IMR-90 (cell line): ENCODE results near the gene RADIL. TPM values are rescaled to one million over a fixed set of nuclear protein-coding genes. Genes with fewer than 3 reads are reported as not detected.

ENCODE experiments used
- ATAC-seq: fragments of 200-7000 bp; cut with Tn5 transposase; 2 replicates; pipeline ENCODE4 v1.9.1; 2020; ENCODE audit warnings: low read depth, mild to moderate bottlenecking, moderate library complexity
- BruUV-seq: library from RNA; stranded (reverse); fragments of 400-500 nt; replicated peaks from 2 replicates; lab custom pipeline; 2021; lab: Mats Ljungman, UMichigan
- CTCF ChIA-PET: fragments of 300-600 bp; formaldehyde crosslinking; extraction: SDS; loops from one replicate; lab custom pipeline; 2021; ENCODE audit warnings: antibody characterized with exemption; lab: Yijun Ruan, JAX
- POLR2A ChIA-PET: fragments of 300-600 bp; sonication (Branson Sonifier 250); formaldehyde crosslinking; loops from one replicate; lab custom pipeline; 2022; ENCODE audit warnings: antibody characterized with exemption; ENCODE audit not compliant: unreplicated experiment; lab: Charles Lee
- DNase-seq: peaks from one replicate; pipeline ENCODE4 v3.0.0; 2013
- H2AFZ ChIP-seq: replicated peaks from 2 replicates; pipeline ENCODE3; 2013; ENCODE audit warnings: low read length, mild to moderate bottlenecking; ENCODE audit not compliant: poor library complexity
- H2AK5ac ChIP-seq: 2 replicates; pipeline ENCODE4 v1.6.1; 2013; ENCODE audit warnings: low read depth, low read length, inconsistent platforms
- H2AK9ac ChIP-seq: replicated peaks from 2 replicates; pipeline ENCODE3; 2013; ENCODE audit warnings: mild to moderate bottlenecking, low read depth, low read length, moderate library complexity; ENCODE audit not compliant: poor library complexity
- H2BK120ac ChIP-seq: 2 replicates; pipeline ENCODE4 v1.6.1; 2013; ENCODE audit warnings: low read depth, low read length, inconsistent platforms
- H2BK15ac ChIP-seq: 3 replicates; pipeline ENCODE4 v1.6.1; 2013; ENCODE audit warnings: low read depth, low read length, inconsistent platforms
- H2BK20ac ChIP-seq: 2 replicates; pipeline ENCODE4 v1.6.1; 2013; ENCODE audit warnings: low read depth, mild to moderate bottlenecking, inconsistent platforms, low read length, moderate library complexity
- H2BK5ac ChIP-seq: 2 replicates; pipeline ENCODE4 v1.6.1; 2013; ENCODE audit warnings: mild to moderate bottlenecking, low read depth, low read length, inconsistent platforms; ENCODE audit not compliant: poor library complexity, severe bottlenecking
- H3K14ac ChIP-seq: replicated peaks from 2 replicates; pipeline ENCODE4 v1.6.1; 2013; ENCODE audit warnings: low read depth, low read length, inconsistent platforms
- H3K18ac ChIP-seq: 2 replicates; pipeline ENCODE4 v1.6.1; 2013; ENCODE audit warnings: low read depth, low read length, control low read depth
- H3K23ac ChIP-seq: 2 replicates; pipeline ENCODE4 v1.6.1; 2013; ENCODE audit warnings: low read depth, low read length, inconsistent platforms
- H3K27ac ChIP-seq: 2 replicates; pipeline ENCODE4 v1.5.1; 2013; ENCODE audit warnings: mild to moderate bottlenecking, control low read depth, low read length; ENCODE audit not compliant: insufficient read depth
- H3K27me3 ChIP-seq: 2 replicates; pipeline ENCODE4 v1.6.1; 2013; ENCODE audit warnings: low read length; ENCODE audit not compliant: control insufficient read depth, insufficient read depth
- H3K36me3 ChIP-seq: 2 replicates; pipeline ENCODE4 v1.6.1; 2013; ENCODE audit warnings: low read length, mixed read lengths; ENCODE audit not compliant: control insufficient read depth, insufficient read depth
- H3K4ac ChIP-seq: 2 replicates; pipeline ENCODE4 v1.6.1; 2013; ENCODE audit warnings: low read depth, low read length, inconsistent platforms
- H3K4me1 ChIP-seq: 2 replicates; pipeline ENCODE4 v1.6.1; 2013; ENCODE audit warnings: low read length, mixed read lengths; ENCODE audit not compliant: control insufficient read depth, insufficient read depth
- H3K4me2 ChIP-seq: 2 replicates; pipeline ENCODE4 v1.6.1; 2013; ENCODE audit warnings: low read depth, mild to moderate bottlenecking, control low read depth, low read length, moderate library complexity
- H3K4me3 ChIP-seq: 2 replicates; pipeline ENCODE4 v1.5.1; 2013; ENCODE audit warnings: low read depth, mild to moderate bottlenecking, control low read depth, low read length, moderate library complexity; ENCODE audit not compliant: insufficient read depth
- H3K56ac ChIP-seq: 2 replicates; pipeline ENCODE4 v1.6.1; 2013; ENCODE audit warnings: low read length, inconsistent platforms; ENCODE audit not compliant: insufficient read depth; ENCODE audit errors: extremely low read depth
- H3K79me1 ChIP-seq, 2 experiments: 2 replicates each; pipeline ENCODE4 v1.6.1; 2013; ENCODE audit warnings: low read length in 2 of 2, inconsistent platforms in 1 of 2, low read depth in 1 of 2
- H3K9ac ChIP-seq: 2 replicates; pipeline ENCODE4 v1.6.1; 2013; ENCODE audit warnings: low read depth, low read length, control low read depth
- H3K9me1 ChIP-seq: 2 replicates; pipeline ENCODE4 v1.6.1; 2013; ENCODE audit warnings: low read length, inconsistent platforms; ENCODE audit not compliant: insufficient read depth
- H3K9me3 ChIP-seq: 2 replicates; pipeline ENCODE4 v1.6.1; 2013; ENCODE audit warnings: low read length; ENCODE audit not compliant: control insufficient read depth, insufficient read depth
- H4K20me1 ChIP-seq: 2 replicates; pipeline ENCODE4 v1.6.1; 2013; ENCODE audit warnings: low read length, inconsistent platforms; ENCODE audit not compliant: insufficient read depth
- H4K5ac ChIP-seq: 2 replicates; pipeline ENCODE4 v1.6.1; 2013; ENCODE audit warnings: mild to moderate bottlenecking, low read depth, low read length, control low read depth
- H4K8ac ChIP-seq, 2 experiments: 2 replicates each; pipeline ENCODE4 v1.6.1; 2013; ENCODE audit warnings: low read depth in 2 of 2, low read length in 2 of 2, control low read depth in 1 of 2, inconsistent platforms in 1 of 2
- H4K91ac ChIP-seq: 2 replicates; pipeline ENCODE4 v1.6.1; 2013; ENCODE audit warnings: low read depth, low read length, inconsistent platforms; ENCODE audit not compliant: insufficient read depth
- BHLHE40 ChIP-seq: fragments of 150-350 bp; IDR thresholded peaks from 2 replicates; pipeline ENCODE4 v1.6.1; 2016; ENCODE audit warnings: mild to moderate bottlenecking, low read depth, low read length
- CEBPB ChIP-seq: IDR thresholded peaks from 2 replicates; pipeline ENCODE4 v1.6.1; 2012; ENCODE audit warnings: low read depth, low read length, improper control_type of control experiment
- CHD1 ChIP-seq: IDR thresholded peaks from 2 replicates; pipeline ENCODE4 v1.6.1; 2012; ENCODE audit warnings: low read depth, low read length, improper control_type of control experiment
- FOS ChIP-seq: fragments of 150-350 bp; IDR thresholded peaks from 2 replicates; pipeline ENCODE4 v1.6.1; 2016; ENCODE audit warnings: low read depth, low read length
- MAFK ChIP-seq: IDR thresholded peaks from 2 replicates; pipeline ENCODE4 v1.6.1; 2012; ENCODE audit warnings: low read depth, low read length, improper control_type of control experiment
- MAZ ChIP-seq: IDR thresholded peaks from 2 replicates; pipeline ENCODE4 v1.6.1; 2012; ENCODE audit warnings: low read depth, mild to moderate bottlenecking, low read length, improper control_type of control experiment, moderate library complexity, borderline replicate concordance
- MXI1 ChIP-seq: IDR thresholded peaks from 2 replicates; pipeline ENCODE4 v1.6.1; 2012; ENCODE audit warnings: low read depth, mild to moderate bottlenecking, low read length, moderate library complexity, borderline replicate concordance
- NFE2L2 ChIP-seq: fragments of 150-350 bp; IDR thresholded peaks from 2 replicates; pipeline ENCODE4 v1.6.1; 2016; ENCODE audit warnings: low read depth, mild to moderate bottlenecking, low read length
- POLR2A ChIP-seq: IDR thresholded peaks from 2 replicates; pipeline ENCODE4 v1.6.1; 2012; ENCODE audit warnings: mild to moderate bottlenecking, low read depth, low read length
- RAD21 ChIP-seq: IDR thresholded peaks from 2 replicates; pipeline ENCODE4 v1.6.1; 2012; ENCODE audit warnings: low read length, improper control_type of control experiment
- RCOR1 ChIP-seq: IDR thresholded peaks from 2 replicates; pipeline ENCODE4 v1.6.1; 2012; ENCODE audit warnings: mild to moderate bottlenecking, low read length, improper control_type of control experiment; ENCODE audit not compliant: insufficient replicate concordance
- RFX5 ChIP-seq: IDR thresholded peaks from 2 replicates; pipeline ENCODE4 v1.8.0; 2012; ENCODE audit warnings: low read depth, mild to moderate bottlenecking, low read length, moderate library complexity
- SMC3 ChIP-seq: fragments of 150-350 bp; IDR thresholded peaks from 2 replicates; pipeline ENCODE4 v1.6.1; 2016; ENCODE audit warnings: low read depth, mild to moderate bottlenecking, antibody characterized with exemption, low read length, moderate library complexity
- WGBS, 2 experiments: methylation state at CpG; one replicate each; pipeline versions ENCODE4 v1.1.5 to v1.1.7; 2013; ENCODE audit warnings: missing lambda C conversion rate in 2 of 2; ENCODE audit not compliant: insufficient read length in 1 of 2; ENCODE audit errors: extremely low coverage in 2 of 2; 5-methylcytosine and 5-hydroxymethylcytosine counted together
- dilution Hi-C: fragments of 300-500 bp; cut with HindIII; formaldehyde crosslinking; loops from one replicate; pipeline ENCODE4 v1.14.3; 2018; ENCODE audit warnings: low sequenced_read_pairs; ENCODE audit not compliant: unreplicated experiment
- in situ Hi-C: fragments of 300-500 bp; cut with MboI; formaldehyde crosslinking; loops from 3 replicates; pipeline ENCODE4 v1.14.3; 2019; ENCODE audit warnings: low sequenced_read_pairs, inconsistent platforms, mixed read lengths
- intact Hi-C: fragments of 100-400 bp; cut with micrococcal nuclease; formaldehyde crosslinking; loops from 2 replicates; pipeline ENCODE4 v1.10.0; 2022
- polyA plus RNA-seq, 3 experiments: library from polyadenylated mRNA; depleted of rRNA; stranded (reverse); fragments of >200 nt; gene quantifications; 2 replicates each; pipeline ENCODE4 v1.2.3, GENCODE V29; 2012; ENCODE audit warnings: low replicate concordance in 1 of 3
- total RNA-seq: library from RNA; depleted of rRNA; stranded (reverse); fragments of >200 nt; gene quantifications from 2 replicates; pipeline ENCODE4 v1.2.3, GENCODE V29; 2012
- TF ChIP-seq, protein P1 (sequence below): fragments of 150-350 bp; IDR thresholded peaks from 2 replicates; pipeline ENCODE4 v1.6.1; 2016; ENCODE audit warnings: low read depth, mild to moderate bottlenecking, low read length, moderate library complexity, borderline replicate concordance
- TF ChIP-seq, protein P2 (sequence below): fragments of 150-350 bp; IDR thresholded peaks from 2 replicates; pipeline ENCODE4 v1.6.1; 2017; ENCODE audit warnings: mild to moderate bottlenecking, antibody characterized with exemption, low read length, low read depth
- TF ChIP-seq, protein P3 (sequence below): conservative IDR thresholded peaks from 2 replicates; pipeline ENCODE4 v1.5.1; 2012; ENCODE audit warnings: mild to moderate bottlenecking, low read depth, low read length, improper control_type of control experiment

RADIL gene
- total and polyA plus RNA-seq, 2 of the 4 experiments (the other 2 are of a cell fraction), result 0.18 to 0.48 TPM

DNA sequence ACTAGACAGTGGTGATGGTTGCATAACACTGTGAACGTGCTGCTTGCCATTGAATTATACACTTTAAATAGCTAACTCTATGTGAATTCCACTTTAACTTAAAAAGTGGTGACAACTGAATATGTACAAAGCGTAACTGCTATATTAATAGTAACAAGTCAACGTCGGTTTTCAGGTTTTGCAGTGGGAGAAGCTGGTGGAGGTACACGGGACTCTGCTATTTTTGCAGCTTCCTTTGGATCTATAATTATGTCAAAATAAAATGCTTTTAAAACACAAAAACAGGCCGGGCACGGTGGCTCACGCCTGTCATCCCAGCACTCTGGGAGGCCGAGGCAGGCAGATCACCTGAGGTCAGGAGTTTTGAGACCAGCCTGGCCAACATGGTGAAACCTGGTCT lies 87.1 kb downstream of the RADIL start:
- no peak overlapping the region for H3K23ac ChIP-seq

More for the DNA sequence above, 87.1 kb downstream of the RADIL start:
- Histone ChIP-seq H3K27ac (no peak overlapping the region), H4K91ac (no peak overlapping the region), H3K36me3 (peaks cover 10% of the 10 kb centered on the region; the same call in 1 of the 2 replicates), H3K9me1 (0 out of 2 replicates have a peak, but pooled peaks cover 3% of the 10 kb centered on the region), H3K27me3 (no peaks in the 10 kb centered on the region), H4K5ac (no peak overlapping the region), H3K18ac (no peak overlapping the region), H3K4ac (no peak overlapping the region), H3K14ac (no peak overlapping the region), H3K56ac (no peak overlapping the region), H3K79me1 (no peaks in the 10 kb centered on the region), H2AK5ac (no peak overlapping the region), H3K4me2 (no peak overlapping the region), H3K4me3 (no peak overlapping the region), H2BK5ac (no peak overlapping the region), H3K9me3 (no peaks in the 10 kb centered on the region), H2BK15ac (no peak overlapping the region), H4K8ac (no peak overlapping the region), H2BK20ac (no peak overlapping the region), H2BK120ac (no peak overlapping the region), H3K4me1 (no peaks in the 10 kb centered on the region), H4K20me1 (no peaks in the 10 kb centered on the region), H3K9ac (no peak overlapping the region), H2AFZ (no peak overlapping the region), H2AK9ac (no peak overlapping the region)
- no TSS peak for BruUV-seq
- ChIA-PET CTCF (interaction anchor here (1.1 kb wide), 1 partner anchor 288 kb away, joined by 3 read pairs; no protein-coding TSS in a partner anchor), POLR2A (no interaction called here)
- dilution Hi-C loops, result no loop called here
- WGBS, 2 experiments, result 80% methylated on average over 1 of the region's 9 CpGs; no CpG with 5 or more reads in 1 of the 2 experiments
- TF ChIP-seq, protein P1, sequence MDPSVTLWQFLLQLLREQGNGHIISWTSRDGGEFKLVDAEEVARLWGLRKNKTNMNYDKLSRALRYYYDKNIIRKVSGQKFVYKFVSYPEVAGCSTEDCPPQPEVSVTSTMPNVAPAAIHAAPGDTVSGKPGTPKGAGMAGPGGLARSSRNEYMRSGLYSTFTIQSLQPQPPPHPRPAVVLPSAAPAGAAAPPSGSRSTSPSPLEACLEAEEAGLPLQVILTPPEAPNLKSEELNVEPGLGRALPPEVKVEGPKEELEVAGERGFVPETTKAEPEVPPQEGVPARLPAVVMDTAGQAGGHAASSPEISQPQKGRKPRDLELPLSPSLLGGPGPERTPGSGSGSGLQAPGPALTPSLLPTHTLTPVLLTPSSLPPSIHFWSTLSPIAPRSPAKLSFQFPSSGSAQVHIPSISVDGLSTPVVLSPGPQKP, result no peak
- no peak for TF ChIP-seq MXI1
- TF ChIP-seq, protein P2, sequence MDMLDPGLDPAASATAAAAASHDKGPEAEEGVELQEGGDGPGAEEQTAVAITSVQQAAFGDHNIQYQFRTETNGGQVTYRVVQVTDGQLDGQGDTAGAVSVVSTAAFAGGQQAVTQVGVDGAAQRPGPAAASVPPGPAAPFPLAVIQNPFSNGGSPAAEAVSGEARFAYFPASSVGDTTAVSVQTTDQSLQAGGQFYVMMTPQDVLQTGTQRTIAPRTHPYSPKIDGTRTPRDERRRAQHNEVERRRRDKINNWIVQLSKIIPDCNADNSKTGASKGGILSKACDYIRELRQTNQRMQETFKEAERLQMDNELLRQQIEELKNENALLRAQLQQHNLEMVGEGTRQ, result no peak
- TF ChIP-seq RCOR1, result no peak
- TF ChIP-seq MAFK, result no peak
- TF ChIP-seq, protein P3, sequence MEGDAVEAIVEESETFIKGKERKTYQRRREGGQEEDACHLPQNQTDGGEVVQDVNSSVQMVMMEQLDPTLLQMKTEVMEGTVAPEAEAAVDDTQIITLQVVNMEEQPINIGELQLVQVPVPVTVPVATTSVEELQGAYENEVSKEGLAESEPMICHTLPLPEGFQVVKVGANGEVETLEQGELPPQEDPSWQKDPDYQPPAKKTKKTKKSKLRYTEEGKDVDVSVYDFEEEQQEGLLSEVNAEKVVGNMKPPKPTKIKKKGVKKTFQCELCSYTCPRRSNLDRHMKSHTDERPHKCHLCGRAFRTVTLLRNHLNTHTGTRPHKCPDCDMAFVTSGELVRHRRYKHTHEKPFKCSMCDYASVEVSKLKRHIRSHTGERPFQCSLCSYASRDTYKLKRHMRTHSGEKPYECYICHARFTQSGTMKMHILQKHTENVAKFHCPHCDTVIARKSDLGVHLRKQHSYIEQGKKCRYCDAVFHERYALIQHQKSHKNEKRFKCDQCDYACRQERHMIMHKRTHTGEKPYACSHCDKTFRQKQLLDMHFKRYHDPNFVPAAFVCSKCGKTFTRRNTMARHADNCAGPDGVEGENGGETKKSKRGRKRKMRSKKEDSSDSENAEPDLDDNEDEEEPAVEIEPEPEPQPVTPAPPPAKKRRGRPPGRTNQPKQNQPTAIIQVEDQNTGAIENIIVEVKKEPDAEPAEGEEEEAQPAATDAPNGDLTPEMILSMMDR, result no peak
- no peak for TF ChIP-seq FOS
- no peak for TF ChIP-seq POLR2A
- TF ChIP-seq RAD21, result no peak
- TF ChIP-seq MAZ, result no peak
- no peak for TF ChIP-seq NFE2L2
- TF ChIP-seq BHLHE40, result no peak
- no peak for TF ChIP-seq SMC3
- TF ChIP-seq CHD1, result no peak
- no peak for TF ChIP-seq RFX5
- no peak for TF ChIP-seq CEBPB
- in situ Hi-C loops, result loop anchor here (5.0 kb wide), 1 partner anchor 291 kb away; no protein-coding TSS in a partner anchor
- no peak for ATAC-seq
- intact Hi-C loops, result loop anchor here (5.0 kb wide), 1 partner anchor 396 kb away; the partner anchor contains the start of gene WIPI2
- no peak for DNase-seq
